CD4-positive, alpha-beta T cell treated with Interleukin-6 at 100 ng/mL for 8 hours (primary cell): ENCODE data around the gene IL24.

Source experiments
- DNase-seq: peaks from one replicate; pipeline ENCODE4 v3.0.0-alpha.2; 2020; ENCODE audit warnings: mixed read lengths, low spot score

IL24 gene

GRCh38 chr1:206880314-206880713 lies 16.9 kb upstream of the IL24 start:
- no peak for DNase-seq

GRCh38 chr1:206882555-206882954 lies 14.7 kb upstream of the IL24 start:
- DNase-seq = no peak

- DNase-seq = no peak
These were observed 14.1 kb upstream of the IL24 start for GRCh38 chr1:206883160-206883559.

GRCh38 chr1:206883876-206884275 lies 13.4 kb upstream of the IL24 start:
- no peak for DNase-seq

GRCh38 chr1:206885341-206886060 lies 11.7 kb upstream of the IL24 start:
- DNase-seq = no peak

- no peak for DNase-seq
These were observed 10.4 kb upstream of the IL24 start for GRCh38 chr1:206886831-206887230.

GRCh38 chr1:206887701-206888100 lies 9.5 kb upstream of the IL24 start:
- DNase-seq = no peak

GRCh38 chr1:206890125-206891060 lies 6.8 kb upstream of the IL24 start:
- no peak for DNase-seq

- DNase-seq = no peak
These were observed 5.8 kb upstream of the IL24 start for GRCh38 chr1:206891412-206891811.

GRCh38 chr1:206892351-206892984 lies 4.8 kb upstream of the IL24 start:
- DNase-seq = no peak

GRCh38 chr1:206893380-206893779 lies 3.9 kb upstream of the IL24 start:
- no peak for DNase-seq

GRCh38 chr1:206895325-206895724 lies 1.9 kb upstream of the IL24 start:
- DNase-seq = no peak

- DNase-seq = no peak
These were observed 1.4 kb upstream of the IL24 start for GRCh38 chr1:206895837-206896242.

GRCh38 chr1:206896261-206896660 lies 982 bp upstream of the IL24 start:
- DNase-seq = no peak

- no peak for DNase-seq
These were observed 1.1 kb downstream of the IL24 start for GRCh38 chr1:206898089-206898914.

GRCh38 chr1:206898915-206899431 lies 1.7 kb downstream of the IL24 start:
- no peak for DNase-seq

GRCh38 chr1:206899717-206900116 lies 2.5 kb downstream of the IL24 start:
- DNase-seq = no peak

- DNase-seq = no peak
These were observed 2.9 kb downstream of the IL24 start for GRCh38 chr1:206900149-206900548.

GRCh38 chr1:206901944-206902343 lies 4.7 kb downstream of the IL24 start:
- no peak for DNase-seq

GRCh38 chr1:206902702-206903101 lies 5.5 kb downstream of the IL24 start:
- no peak for DNase-seq

- no peak for DNase-seq
These were observed 6.4 kb downstream of the IL24 start for GRCh38 chr1:206903687-206904086.
